HepG2 (cell line): ENCODE data around the gene KMT2E.

ENCODE experiments used
- EEA1 ChIP-seq: sonication (generic); formaldehyde crosslinking; IDR thresholded peaks from 2 replicates; pipeline ENCODE4 v1.5.1; 2020; ENCODE audit warnings: mild to moderate bottlenecking, missing genetic modification reagents, borderline replicate concordance
- FLYWCH1 ChIP-seq: sonication (generic); formaldehyde crosslinking; IDR thresholded peaks from 2 replicates; pipeline ENCODE4 v1.8.1; 2023; ENCODE audit warnings: mild to moderate bottlenecking, missing genetic modification reagents
- HDAC2 ChIP-seq: sonication (generic); formaldehyde crosslinking; IDR thresholded peaks from 2 replicates; pipeline ENCODE4 v1.4.0; 2020; ENCODE audit warnings: missing genetic modification reagents
- JUN ChIP-seq: sonication (generic); formaldehyde crosslinking; IDR thresholded peaks from 2 replicates; pipeline ENCODE4 v1.4.0; 2020; ENCODE audit warnings: mild to moderate bottlenecking, missing genetic modification reagents
- POLR2A ChIP-seq, 2 experiments: IDR thresholded peaks; 2 replicates each; pipeline ENCODE4 v1.6.1; 2011; ENCODE audit warnings: low read depth in 2 of 2, low read length in 2 of 2, mild to moderate bottlenecking in 1 of 2, moderate library complexity in 1 of 2; ENCODE audit not compliant: insufficient read depth in 1 of 2
- PRMT3 ChIP-seq: sonication (generic); formaldehyde crosslinking; IDR thresholded peaks from 2 replicates; pipeline ENCODE4 v1.8.1; 2022; ENCODE audit warnings: low read depth, mild to moderate bottlenecking, moderate library complexity, missing genetic modification reagents, borderline replicate concordance
- ZNF446 ChIP-seq: sonication (generic); formaldehyde crosslinking; IDR thresholded peaks from 2 replicates; pipeline ENCODE4 v1.5.0; 2020; ENCODE audit warnings: mild to moderate bottlenecking, missing genetic modification reagents
- ZNF549 ChIP-seq: sonication (generic); formaldehyde crosslinking; IDR thresholded peaks from 2 replicates; pipeline ENCODE4 v1.5.0; 2020; ENCODE audit warnings: missing genetic modification reagents
- ZNF550 ChIP-seq: sonication (generic); formaldehyde crosslinking; IDR thresholded peaks from 2 replicates; pipeline ENCODE4 v1.4.0; 2020; ENCODE audit warnings: mild to moderate bottlenecking, missing genetic modification reagents, borderline replicate concordance
- ZNF737 ChIP-seq: sonication (generic); formaldehyde crosslinking; IDR thresholded peaks from 2 replicates; pipeline ENCODE4 v1.5.0; 2020; ENCODE audit warnings: missing genetic modification reagents, mild to moderate bottlenecking, borderline replicate concordance

GRCh38 chr7:104978460-104978859 is 35.5 kb upstream of the KMT2E start:
- no peak for TF ChIP-seq ZNF549
- no peak for TF ChIP-seq POLR2A (IDR thresholded peaks at IDR 0.05; ENCODE audit: insufficient read depth in 1 of 2, low read depth in 2 of 2, low read length in 2 of 2)
- no peak for TF ChIP-seq JUN (CRISPR knock-in tag)
- TF ChIP-seq HDAC2 (CRISPR knock-in tag), result no peak
- TF ChIP-seq ZNF550 (CRISPR knock-in tag), result no peak
- no peak for TF ChIP-seq EEA1 (CRISPR knock-in tag)
- no peak for TF ChIP-seq ZNF446 (CRISPR knock-in tag)
- no peak for TF ChIP-seq PRMT3 (CRISPR knock-in tag)
- TF ChIP-seq FLYWCH1 (CRISPR knock-in tag), result no peak
- no peak for TF ChIP-seq ZNF737 (CRISPR knock-in tag)
